ENCODE measurements around the gene DLG5. TPM values are rescaled to one million over a fixed set of nuclear protein-coding genes. Genes with fewer than 3 reads are reported as not detected.

DLG5 gene
- total and polyA plus RNA-seq, 9 of the 15 experiments (the other 6 are each of a cell fraction or from before 2014, with no cell fraction given) = 1.4 to 26.8 (median 11.2) TPM

GRCh38 chr10:77872947-77873535 lies 53.5 kb downstream of the DLG5 start:
- no peak for ATAC-seq
- CTCF ChIA-PET (ENCODE audit: low intra/inter-chr PET ratio) = no interaction called here
- TF ChIP-seq ZNF384 (IDR thresholded peaks at IDR 0.05; ENCODE audit: low read depth, low read length) (no peak), STAT5A (IDR thresholded peaks at IDR 0.05; ENCODE audit: borderline replicate concordance, low read length) (no peak), TEAD2 (tag; IDR thresholded peaks at IDR 0.05) (no peak), MED1 (CRISPR knock-in tag; IDR thresholded peaks at IDR 0.05; ENCODE audit: borderline replicate concordance) (no peak), ADNP (tag; IDR thresholded peaks at IDR 0.05) (no peak), KAT2B (IDR thresholded peaks at IDR 0.05; ENCODE audit: low read depth, low read length) (no peak), HMGXB4 (CRISPR knock-in tag; IDR thresholded peaks at IDR 0.05) (no peak), GTF2E2 (tag; IDR thresholded peaks at IDR 0.05) (no peak), AFF4 (CRISPR knock-in tag; IDR thresholded peaks at IDR 0.05) (no peak), ZNF174 (CRISPR knock-in tag; IDR thresholded peaks at IDR 0.05) (no peak), JUND (IDR thresholded peaks at IDR 0.05; ENCODE audit: borderline replicate concordance, low read depth, low read length) (no peak), JUND (tag; IDR thresholded peaks at IDR 0.05; ENCODE audit: borderline replicate concordance, low read depth, low read length) (no peak), E2F5 (CRISPR knock-in tag; IDR thresholded peaks at IDR 0.05) (no peak), RBBP5 (IDR thresholded peaks at IDR 0.05; ENCODE audit: borderline replicate concordance, insufficient read depth, low read length, poor library complexity, severe bottlenecking) (no peak), EWSR1 (IDR thresholded peaks at IDR 0.05; ENCODE audit: borderline replicate concordance, low read depth, partially characterized antibody) (no peak)

More at GRCh38 chr10:77872947-77873535, 53.5 kb downstream of the DLG5 start:
- intact Hi-C loops (cut with micrococcal nuclease) = no loop called here
- FAIRE-seq (no peak), DNase-seq (ENCODE audit: extremely low read depth in 1 of 4, low spot score in 3 of 4) (no peak)
- 52% methylated on average over 7 of the region's 7 CpGs for WGBS (ENCODE audit: insufficient coverage, low coverage, missing lambda C conversion rate)
- Histone ChIP-seq H3K9me3 (replicated peaks; ENCODE audit: control insufficient read depth, insufficient read depth, low read depth, low read length) (no peaks in the 10 kb centered on the region), H3K9me1 (ENCODE audit: control insufficient read depth, insufficient read depth, low read length) (peaks cover 9% of the 10 kb centered on the region), H3K4me2 (ENCODE audit: insufficient read depth, low read length) (no peak overlapping the region), H2AFZ (ENCODE audit: low read depth, low read length) (no peak overlapping the region), H3K9ac (ENCODE audit: insufficient read depth in 1 of 2, low read depth in 2 of 2, low read length in 2 of 2) (no peak overlapping the region), H3K4me3 (no peak overlapping the region), H3K36me3 (ENCODE audit: control insufficient read depth, insufficient read depth, low read length) (peaks cover 6% of the 10 kb centered on the region; the same call in 1 of the 3 replicates), H3K79me2 (ENCODE audit: control insufficient read depth, insufficient read depth, low read length) (peaks cover 7% of the 10 kb centered on the region; the same call in 1 of the 3 replicates), H4K20me1 (replicated peaks; ENCODE audit: control insufficient read depth, insufficient read depth, low read length) (peaks cover 17% of the 10 kb centered on the region), H3K27me3 (ENCODE audit: control insufficient read depth in 2 of 2, insufficient read depth in 2 of 2, low read length in 2 of 2) (no peaks in the 10 kb centered on the region), H3K4me1 (replicated peaks in 1 of 2; ENCODE audit: control insufficient read depth in 2 of 2, insufficient read depth in 2 of 2, low read length in 2 of 2) (peaks cover 7 to 10% of the 10 kb centered on the region in 2 experiments; a peak in 3 of 5 replicates), H3K27ac (ENCODE audit: extremely low read depth, low read depth, low read length) (no peak overlapping the region)
- POLR2A ChIA-PET = interaction anchor here (0.6 to 1.3 kb wide), 4 partner anchors 17 to 163 kb away, joined by 3 read pairs; no protein-coding TSS in a partner anchor
- BruUV-seq (replicated peaks) = no TSS peak
- in situ Hi-C loops (cut with MboI) = no loop called here
